Peyer's patch (tissue), 4 donors: ENCODE results near the gene POLR2L.

Source experiments
- POLR2A ChIP-seq, 2 donors: fragments of 450-650 bp; IDR thresholded peaks; one replicate each; pipeline ENCODE4 v1.5.1; 2017; ENCODE audit warnings: antibody characterized with exemption in 2 of 2, mild to moderate bottlenecking in 2 of 2, moderate library complexity in 2 of 2
- TF ChIP-seq, protein P1 (sequence below), 6 experiments: fragments of 450-650 bp in 4 of 6; fragments of 200-600 bp in 2 of 6; sonication (generic) in 1 of 6; IDR thresholded peaks; one replicate each; pipeline ENCODE4 v1.5.1; 2017 to 2019; ENCODE audit warnings: antibody characterized with exemption in 6 of 6, mild to moderate bottlenecking in 3 of 6, moderate library complexity in 1 of 6

DNA sequence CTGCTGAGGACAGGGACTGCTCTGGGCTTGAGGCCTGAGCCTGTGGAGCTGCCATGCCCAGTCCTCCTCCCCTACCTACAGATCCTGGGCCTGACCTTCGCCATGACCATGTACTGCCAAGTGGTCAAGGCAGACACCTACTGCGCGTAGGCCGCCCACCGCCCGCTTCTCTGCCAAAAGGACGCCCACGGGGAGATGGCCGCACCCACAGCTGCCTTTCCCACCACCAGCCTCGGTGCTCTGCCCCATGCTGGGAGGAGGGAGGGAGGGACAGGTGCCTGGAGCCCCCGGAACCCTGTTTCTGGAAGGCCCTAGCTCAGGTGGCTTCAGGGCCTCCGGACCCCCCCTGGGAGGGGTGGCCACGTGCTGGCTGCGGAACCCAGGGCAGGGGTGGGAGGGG lies 24.2 kb upstream of the POLR2L start:
- TF ChIP-seq, protein P1, sequence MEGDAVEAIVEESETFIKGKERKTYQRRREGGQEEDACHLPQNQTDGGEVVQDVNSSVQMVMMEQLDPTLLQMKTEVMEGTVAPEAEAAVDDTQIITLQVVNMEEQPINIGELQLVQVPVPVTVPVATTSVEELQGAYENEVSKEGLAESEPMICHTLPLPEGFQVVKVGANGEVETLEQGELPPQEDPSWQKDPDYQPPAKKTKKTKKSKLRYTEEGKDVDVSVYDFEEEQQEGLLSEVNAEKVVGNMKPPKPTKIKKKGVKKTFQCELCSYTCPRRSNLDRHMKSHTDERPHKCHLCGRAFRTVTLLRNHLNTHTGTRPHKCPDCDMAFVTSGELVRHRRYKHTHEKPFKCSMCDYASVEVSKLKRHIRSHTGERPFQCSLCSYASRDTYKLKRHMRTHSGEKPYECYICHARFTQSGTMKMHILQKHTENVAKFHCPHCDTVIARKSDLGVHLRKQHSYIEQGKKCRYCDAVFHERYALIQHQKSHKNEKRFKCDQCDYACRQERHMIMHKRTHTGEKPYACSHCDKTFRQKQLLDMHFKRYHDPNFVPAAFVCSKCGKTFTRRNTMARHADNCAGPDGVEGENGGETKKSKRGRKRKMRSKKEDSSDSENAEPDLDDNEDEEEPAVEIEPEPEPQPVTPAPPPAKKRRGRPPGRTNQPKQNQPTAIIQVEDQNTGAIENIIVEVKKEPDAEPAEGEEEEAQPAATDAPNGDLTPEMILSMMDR (IDR thresholded peaks at IDR 0.05): no peak
- no peak for TF ChIP-seq POLR2A (IDR thresholded peaks at IDR 0.05)
